ENCODE measurements around the gene ASTE1. TPM values are rescaled to one million over a fixed set of nuclear protein-coding genes. Genes with fewer than 3 reads are reported as not detected.

Gene ASTE1
- total RNA-seq, 4 donors from 2014 or later: 5.0 to 9.0 (median 7.6) TPM

DNA sequence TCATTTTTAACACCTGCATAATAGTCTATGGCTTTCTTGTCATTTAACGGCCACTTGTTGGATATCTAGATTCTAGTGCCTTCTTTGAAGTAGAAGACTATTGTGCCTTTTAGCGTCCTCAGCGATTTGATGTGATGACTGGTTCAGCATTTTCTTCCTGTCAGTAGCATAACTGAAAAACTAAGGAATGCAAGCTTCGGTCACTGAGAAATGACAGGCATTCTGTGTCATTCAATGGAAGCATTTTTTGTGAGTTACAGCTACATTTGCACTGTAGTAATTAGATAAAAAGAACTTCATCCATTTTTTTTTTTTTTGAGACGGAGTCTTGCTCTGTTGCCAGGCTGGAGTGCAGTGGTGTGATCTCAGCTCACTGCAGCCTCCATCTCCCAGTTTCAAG lies 10.4 kb upstream of the ASTE1 start:
- no peak overlapping the region for H3K4me3 ChIP-seq (ENCODE audit: low read depth, poor library complexity, severe bottlenecking)
- intact Hi-C loops (cut with DNase I; ENCODE audit: low total_unique reads): no loop called here
- no peak for DNase-seq (ENCODE audit: low spot score in 2 of 2)
- 79 to 90% methylated on average over 5 of the region's 5 CpGs for WGBS, 2 donors
- TF ChIP-seq, protein P1, sequence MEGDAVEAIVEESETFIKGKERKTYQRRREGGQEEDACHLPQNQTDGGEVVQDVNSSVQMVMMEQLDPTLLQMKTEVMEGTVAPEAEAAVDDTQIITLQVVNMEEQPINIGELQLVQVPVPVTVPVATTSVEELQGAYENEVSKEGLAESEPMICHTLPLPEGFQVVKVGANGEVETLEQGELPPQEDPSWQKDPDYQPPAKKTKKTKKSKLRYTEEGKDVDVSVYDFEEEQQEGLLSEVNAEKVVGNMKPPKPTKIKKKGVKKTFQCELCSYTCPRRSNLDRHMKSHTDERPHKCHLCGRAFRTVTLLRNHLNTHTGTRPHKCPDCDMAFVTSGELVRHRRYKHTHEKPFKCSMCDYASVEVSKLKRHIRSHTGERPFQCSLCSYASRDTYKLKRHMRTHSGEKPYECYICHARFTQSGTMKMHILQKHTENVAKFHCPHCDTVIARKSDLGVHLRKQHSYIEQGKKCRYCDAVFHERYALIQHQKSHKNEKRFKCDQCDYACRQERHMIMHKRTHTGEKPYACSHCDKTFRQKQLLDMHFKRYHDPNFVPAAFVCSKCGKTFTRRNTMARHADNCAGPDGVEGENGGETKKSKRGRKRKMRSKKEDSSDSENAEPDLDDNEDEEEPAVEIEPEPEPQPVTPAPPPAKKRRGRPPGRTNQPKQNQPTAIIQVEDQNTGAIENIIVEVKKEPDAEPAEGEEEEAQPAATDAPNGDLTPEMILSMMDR (IDR thresholded peaks at IDR 0.05): no peak
- no peak for TF ChIP-seq POLR2A (IDR thresholded peaks at IDR 0.05)

DNA sequence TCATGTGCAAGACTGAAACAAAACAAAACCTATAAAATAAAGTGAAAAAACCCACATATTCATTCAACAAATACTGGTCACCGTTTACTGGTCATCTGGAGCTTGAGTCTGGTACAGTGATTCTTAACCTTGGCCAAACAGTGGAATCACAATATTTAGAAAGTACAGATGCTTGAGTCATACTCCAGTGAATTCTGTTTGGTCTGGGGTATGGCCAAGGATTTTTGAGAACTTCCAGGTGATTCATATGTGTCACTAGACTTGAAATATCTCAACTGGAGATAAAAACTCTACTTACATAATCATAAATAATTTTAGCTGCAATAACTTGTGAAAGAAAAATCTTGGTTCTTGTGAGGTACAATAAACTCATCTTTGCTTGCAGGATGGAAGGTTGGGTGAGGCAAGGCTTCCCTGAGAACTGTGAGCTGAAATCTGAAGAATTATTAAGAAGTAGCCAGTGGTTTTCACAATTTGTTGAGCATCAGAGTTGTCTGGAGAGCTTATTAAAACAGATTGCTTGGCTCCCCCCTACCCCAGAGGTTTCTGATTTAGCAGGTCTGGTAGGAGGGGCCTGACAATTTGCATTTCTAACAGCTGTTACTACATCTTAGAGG lies 9.7 kb upstream of the ASTE1 start:
- WGBS, 2 donors: 45 to 57% methylated on average over 1 of the region's 1 CpG
- TF ChIP-seq, protein P1 (IDR thresholded peaks at IDR 0.05): no peak
- no peak for TF ChIP-seq POLR2A (IDR thresholded peaks at IDR 0.05)

DNA sequence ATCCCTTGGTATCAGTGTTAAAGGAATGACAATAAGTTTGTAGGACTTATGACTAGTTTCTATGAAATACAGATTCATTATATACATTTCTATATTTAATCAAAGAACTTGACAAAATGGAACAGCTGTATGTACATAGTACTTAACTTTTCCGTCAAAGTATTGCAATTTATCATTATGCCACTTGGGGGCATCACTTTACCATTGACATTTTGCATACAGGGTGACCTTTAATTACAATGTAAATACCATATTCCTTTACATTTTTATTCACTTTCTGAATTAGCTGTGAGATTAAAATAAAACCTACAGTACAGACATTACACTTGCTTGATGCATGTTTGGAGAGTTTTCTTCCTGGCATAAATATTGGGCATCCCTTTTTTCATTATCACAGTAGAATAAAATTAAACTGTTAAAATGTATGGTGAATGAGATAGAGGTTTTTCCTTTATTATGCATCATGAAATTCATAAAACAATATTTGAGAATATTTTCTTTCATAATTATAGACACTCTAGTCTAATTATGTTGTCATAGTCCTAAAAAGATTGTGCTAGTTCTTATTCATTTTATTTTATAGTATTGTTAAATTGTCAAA lies 7.0 kb upstream of the ASTE1 start:
- WGBS, 2 donors: 31 to 38% methylated on average over 1 of the region's 1 CpG
- no peak for DNase-seq (ENCODE audit: low spot score in 2 of 2)
- no peak for TF ChIP-seq POLR2A (IDR thresholded peaks at IDR 0.05)
- TF ChIP-seq, protein P1 (IDR thresholded peaks at IDR 0.05): no peak
- no peak overlapping the region for H3K4me3 ChIP-seq (ENCODE audit: low read depth, poor library complexity, severe bottlenecking)
- intact Hi-C loops (cut with DNase I; ENCODE audit: low total_unique reads): no loop called here

More for the DNA sequence above, 9.7 kb upstream of the ASTE1 start:
- intact Hi-C loops (cut with DNase I; ENCODE audit: low total_unique reads): no loop called here
- no peak overlapping the region for H3K4me3 ChIP-seq (ENCODE audit: low read depth, poor library complexity, severe bottlenecking)
- no peak for DNase-seq (ENCODE audit: low spot score in 2 of 2)

DNA sequence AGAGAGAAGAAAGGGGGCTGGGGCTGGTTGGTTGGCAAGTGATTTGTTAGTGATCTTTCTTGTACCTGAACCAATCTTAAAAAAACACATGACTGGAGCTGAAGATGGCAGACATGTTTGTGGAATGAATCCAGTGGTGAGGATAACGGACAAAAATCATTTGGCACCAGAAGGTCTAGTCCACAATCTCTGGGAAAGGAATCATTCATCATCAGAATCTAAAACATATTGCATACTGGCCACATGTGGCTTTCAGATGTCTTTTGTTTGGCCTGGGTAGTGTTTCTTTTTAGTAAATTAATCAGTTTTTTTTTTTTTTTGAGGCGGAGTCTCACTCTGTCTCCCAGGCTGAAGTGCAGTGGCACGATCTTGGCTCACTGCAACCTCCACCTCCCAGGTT lies 5.0 kb upstream of the ASTE1 start:
- WGBS, 2 donors: 73 to 74% methylated on average over 3 of the region's 3 CpGs
- TF ChIP-seq, protein P1 (IDR thresholded peaks at IDR 0.05): no peak
- TF ChIP-seq POLR2A (IDR thresholded peaks at IDR 0.05): no peak
- DNase-seq (ENCODE audit: low spot score in 2 of 2): no peak
- intact Hi-C loops (cut with DNase I; ENCODE audit: low total_unique reads): no loop called here
- H3K4me3 ChIP-seq (ENCODE audit: low read depth, poor library complexity, severe bottlenecking): no peak overlapping the region

DNA sequence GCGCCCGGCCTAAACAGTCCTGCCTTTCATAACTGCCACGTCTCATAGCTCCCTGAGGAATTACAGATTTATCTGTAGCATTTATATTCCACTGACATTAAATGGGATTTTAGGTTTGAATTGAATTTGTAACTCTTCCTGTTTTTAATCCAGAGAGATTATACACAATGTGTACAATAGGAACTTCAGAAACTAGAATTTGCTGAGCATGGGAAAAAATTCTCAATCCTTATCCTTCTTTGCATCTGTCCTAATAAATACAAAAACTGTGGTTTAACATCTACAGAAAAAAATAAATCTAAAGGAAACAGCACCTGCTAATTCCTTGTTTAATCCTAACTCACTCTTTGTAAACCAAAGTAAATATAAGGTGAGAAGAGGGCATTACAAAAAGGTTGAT lies 2.2 kb upstream of the ASTE1 start:
- intact Hi-C loops (cut with DNase I; ENCODE audit: low total_unique reads): no loop called here
- no peak for DNase-seq (ENCODE audit: low spot score in 2 of 2)
- 93 to 99% methylated on average over 3 of the region's 3 CpGs for WGBS, 2 donors
- no peak for TF ChIP-seq POLR2A (IDR thresholded peaks at IDR 0.05)
- TF ChIP-seq, protein P1 (IDR thresholded peaks at IDR 0.05): no peak
- H3K4me3 ChIP-seq (ENCODE audit: low read depth, poor library complexity, severe bottlenecking): no peak overlapping the region

DNA sequence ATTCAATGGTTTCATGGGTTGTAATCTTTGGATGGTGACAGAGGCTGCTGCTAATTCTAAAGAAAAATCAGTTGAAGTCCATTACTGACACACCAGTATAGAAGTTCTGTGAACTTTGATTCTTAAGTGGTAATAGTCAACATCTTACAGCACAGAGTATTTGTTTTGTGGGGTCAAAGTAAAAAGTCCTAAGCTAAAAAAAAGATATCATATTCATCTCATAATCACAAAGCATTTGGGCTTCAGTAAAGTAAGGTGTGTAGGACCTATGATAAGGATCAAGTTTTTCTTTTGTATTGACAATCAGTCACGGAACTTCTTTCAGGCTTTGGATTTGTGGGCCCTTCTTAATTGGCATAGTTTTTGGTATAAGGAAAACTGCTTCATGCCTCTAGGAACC lies 1.1 kb downstream of the ASTE1 start:
- no peak overlapping the region for H3K4me3 ChIP-seq (ENCODE audit: low read depth, poor library complexity, severe bottlenecking)
- no peak for DNase-seq (ENCODE audit: low spot score in 2 of 2)
- WGBS, 2 donors: 51 to 58% methylated on average over 1 of the region's 1 CpG
- intact Hi-C loops (cut with DNase I; ENCODE audit: low total_unique reads): no loop called here
- TF ChIP-seq, protein P1 (IDR thresholded peaks at IDR 0.05): no peak
